ENCODE data around the gene PHIP.
A peak's percentile ranks its signal among the peaks of the same experiment; 100 is the strongest.

The PHIP gene

DNA sequence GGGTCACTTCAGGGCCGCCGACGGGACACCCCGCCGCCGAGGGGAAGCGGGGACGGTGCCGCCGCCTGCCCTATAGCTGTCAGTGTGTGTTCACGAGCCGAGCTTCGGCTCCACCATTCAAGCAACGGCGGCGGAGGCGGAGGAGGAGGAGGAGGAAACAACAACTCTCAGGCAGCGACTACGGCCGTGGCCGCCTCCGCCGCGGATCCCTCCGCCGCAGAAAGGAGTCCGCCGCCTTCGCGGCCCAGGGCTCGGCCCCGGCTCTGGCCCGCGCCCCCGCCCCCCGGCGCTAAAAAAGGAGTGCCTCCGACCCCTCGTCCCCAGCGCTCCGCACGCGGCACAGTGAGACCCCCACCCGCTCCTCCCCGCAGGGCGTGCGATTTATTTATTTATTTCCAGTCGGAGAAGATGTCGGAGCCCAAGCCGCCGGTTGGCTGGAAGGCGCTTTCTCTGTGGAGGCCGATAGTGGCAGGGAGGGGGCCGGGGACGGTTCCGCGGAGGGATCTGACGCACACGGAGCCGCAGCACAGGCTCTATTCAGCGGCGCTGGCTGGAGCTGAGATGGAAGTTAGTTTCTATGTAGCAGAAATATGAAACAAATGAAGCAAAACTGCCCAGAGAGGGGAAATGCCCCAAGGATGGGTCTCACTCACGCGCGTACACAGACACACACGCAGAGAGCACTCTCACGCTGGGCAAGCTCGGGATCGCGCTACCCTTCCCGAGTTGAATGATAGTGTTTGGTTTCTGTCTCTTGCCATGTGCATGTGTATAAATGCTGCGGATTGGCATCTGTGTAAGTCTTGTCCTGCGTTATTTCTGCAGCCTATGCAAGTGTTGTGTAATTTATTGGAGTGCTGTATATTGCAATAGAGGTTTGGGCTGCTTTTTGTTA, at the start of gene PHIP:
Gene PHIP, minus strand, starts transcription at position 180 of the 895 bp plus-strand sequence. CDS start 186 bp downstream, outside the sequence.
- DNase-seq (ENCODE audit: low spot score), result peak; percentile 82
- H3K27ac ChIP-seq, result peak within 1 kb of the TSS; percentile 92
- CTCF ChIA-PET, result interaction anchor here (0.6 kb wide), 2 partner anchors 16 to 334 kb away, joined by 3 read pairs; no protein-coding TSS in a partner anchor
- TF ChIP-seq CTCF (conservative IDR thresholded peaks at IDR 0.05; ENCODE audit: low read depth), result no peak
- POLR2A ChIA-PET (ENCODE audit: low non-redundant PET), result interaction anchor here (1.0 to 1.1 kb wide), 2 partner anchors 93 to 373 kb away, joined by 3 to 4 read pairs; no protein-coding TSS in a partner anchor

DNA sequence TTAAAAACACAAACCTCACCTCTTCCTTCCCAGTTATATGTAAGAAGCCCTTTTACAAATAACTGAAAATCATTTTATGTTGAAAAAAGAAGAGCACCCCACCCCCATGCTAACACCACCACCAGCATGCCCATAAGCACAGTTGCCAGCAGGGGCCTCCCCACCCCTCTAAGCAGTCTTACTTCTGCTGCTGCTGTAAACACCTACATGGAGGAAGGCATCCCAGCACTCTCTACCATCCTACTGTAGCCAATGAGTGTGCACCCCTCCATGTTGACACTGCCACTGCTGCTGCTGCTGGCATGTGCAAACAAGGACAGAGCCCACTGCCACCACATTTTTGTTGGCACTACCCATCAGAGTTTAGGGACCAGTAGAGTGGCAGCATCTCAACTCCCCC, 49.6 kb upstream of the PHIP start:
- ChIA-PET CTCF (no interaction called here), POLR2A (ENCODE audit: low non-redundant PET) (no interaction called here)
- no peak for DNase-seq (ENCODE audit: low spot score)
- TF ChIP-seq CTCF (conservative IDR thresholded peaks at IDR 0.05; ENCODE audit: low read depth), result no peak
- H3K27ac ChIP-seq, result no peak overlapping the region

GRCh38 chr6:79119217-79119616, 41.2 kb upstream of the PHIP start:
- no peak for TF ChIP-seq CTCF (conservative IDR thresholded peaks at IDR 0.05; ENCODE audit: low read depth)
- no peak overlapping the region for H3K27ac ChIP-seq
- DNase-seq (ENCODE audit: low spot score), result no peak
- POLR2A ChIA-PET (ENCODE audit: low non-redundant PET), result no interaction called here
- CTCF ChIA-PET, result no interaction called here

- no peak for TF ChIP-seq CTCF (conservative IDR thresholded peaks at IDR 0.05; ENCODE audit: low read depth)
Observed at GRCh38 chr6:79117752-79118151, 39.7 kb upstream of the PHIP start.

GRCh38 chr6:79115553-79116182, 37.6 kb upstream of the PHIP start:
- ChIA-PET CTCF (interaction anchor here (0.5 kb wide), 1 partner anchor 220 kb away, joined by 4 read pairs; no protein-coding TSS in a partner anchor), POLR2A (ENCODE audit: low non-redundant PET) (no interaction called here)
- H3K27ac ChIP-seq, result no peak overlapping the region
- no peak for TF ChIP-seq CTCF (conservative IDR thresholded peaks at IDR 0.05; ENCODE audit: low read depth)
- DNase-seq (ENCODE audit: low spot score), result no peak

More at GRCh38 chr6:79117752-79118151, 39.7 kb upstream of the PHIP start:
- no peak for DNase-seq (ENCODE audit: low spot score)
- ChIA-PET POLR2A (ENCODE audit: low non-redundant PET) (no interaction called here), CTCF (no interaction called here)
- no peak overlapping the region for H3K27ac ChIP-seq

- CTCF ChIA-PET, result no interaction called here
- POLR2A ChIA-PET (ENCODE audit: low non-redundant PET), result no interaction called here
- no peak overlapping the region for H3K27ac ChIP-seq
- no peak for DNase-seq (ENCODE audit: low spot score)
- no peak for TF ChIP-seq CTCF (conservative IDR thresholded peaks at IDR 0.05; ENCODE audit: low read depth)
Observed at GRCh38 chr6:79111549-79111948, 33.5 kb upstream of the PHIP start.
